ENCODE data around the gene CGA. TPM values are rescaled to one million over a fixed set of nuclear protein-coding genes. Genes with fewer than 3 reads are reported as not detected.

The CGA gene
- total and polyA plus RNA-seq, 4 donors: not detected

GRCh38 chr6:87075168-87075567 is 19.7 kb downstream of the CGA start:
- no peak for TF ChIP-seq CTCF (IDR thresholded peaks at IDR 0.05; ENCODE audit: control extremely low read depth, extremely low read depth)
- H3K27me3 ChIP-seq (ENCODE audit: control insufficient read depth in 3 of 3, insufficient read depth in 3 of 3, low read length in 2 of 3): no peaks in the 10 kb centered on the region
- ATAC-seq (ENCODE audit: insufficient read depth, low FRiP score) (no peak), DNase-seq (no peak)
- no peaks in the 10 kb centered on the region for H3K9me3 ChIP-seq (ENCODE audit: control insufficient read depth in 4 of 4, insufficient read depth in 3 of 4, low read length in 3 of 4)
- no peak overlapping the region for H3K27ac ChIP-seq (ENCODE audit: low read depth in 1 of 2, low read length in 1 of 2)
- H3K36me3 ChIP-seq (ENCODE audit: control insufficient read depth in 4 of 4, insufficient read depth in 4 of 4, low read length in 4 of 4): no peaks in the 10 kb centered on the region
- H3K4me3 ChIP-seq: no peak overlapping the region
- no peaks in the 10 kb centered on the region for H3K4me1 ChIP-seq (ENCODE audit: control insufficient read depth in 5 of 5, insufficient read depth in 5 of 5, low read length in 5 of 5)
- WGBS, 2 donors: 28 to 75% methylated on average over 2 of the region's 2 CpGs
- no peak overlapping the region for H3K9ac ChIP-seq (ENCODE audit: insufficient read depth in 1 of 2, low read length in 2 of 2)

GRCh38 chr6:87074101-87074621 is 20.7 kb downstream of the CGA start:
- Histone ChIP-seq H3K36me3 (ENCODE audit: control insufficient read depth in 4 of 4, insufficient read depth in 4 of 4, low read length in 4 of 4) (no peaks in the 10 kb centered on the region), H3K4me1 (ENCODE audit: control insufficient read depth in 5 of 5, insufficient read depth in 5 of 5, low read length in 5 of 5) (no peaks in the 10 kb centered on the region), H3K9me3 (ENCODE audit: control insufficient read depth in 4 of 4, insufficient read depth in 3 of 4, low read length in 3 of 4) (no peaks in the 10 kb centered on the region), H3K27ac (ENCODE audit: low read depth in 1 of 2, low read length in 1 of 2) (no peak overlapping the region), H3K27me3 (ENCODE audit: control insufficient read depth in 3 of 3, insufficient read depth in 3 of 3, low read length in 2 of 3) (no peaks in the 10 kb centered on the region), H3K9ac (ENCODE audit: insufficient read depth in 1 of 2, low read length in 2 of 2) (no peak overlapping the region), H3K4me3 (no peak overlapping the region)
- ATAC-seq (ENCODE audit: insufficient read depth, low FRiP score) (no peak), DNase-seq (peak; percentile 27 to 57 (median 39))
- WGBS, 2 donors: 83 to 92% methylated on average over 4 of the region's 4 CpGs
- no peak for TF ChIP-seq CTCF (IDR thresholded peaks at IDR 0.05; ENCODE audit: control extremely low read depth, extremely low read depth)

- WGBS, 2 donors: 72 to 90% methylated on average over 3 of the region's 3 CpGs
- Histone ChIP-seq H3K9me3 (ENCODE audit: control insufficient read depth in 4 of 4, insufficient read depth in 3 of 4, low read length in 3 of 4) (no peaks in the 10 kb centered on the region), H3K36me3 (ENCODE audit: control insufficient read depth in 4 of 4, insufficient read depth in 4 of 4, low read length in 4 of 4) (no peaks in the 10 kb centered on the region), H3K4me3 (no peak overlapping the region), H3K27ac (ENCODE audit: low read depth in 1 of 2, low read length in 1 of 2) (no peak overlapping the region), H3K9ac (ENCODE audit: insufficient read depth in 1 of 2, low read length in 2 of 2) (no peak overlapping the region), H3K4me1 (ENCODE audit: control insufficient read depth in 5 of 5, insufficient read depth in 5 of 5, low read length in 5 of 5) (no peaks in the 10 kb centered on the region), H3K27me3 (ENCODE audit: control insufficient read depth in 3 of 3, insufficient read depth in 3 of 3, low read length in 2 of 3) (no peaks in the 10 kb centered on the region)
- no peak for DNase-seq
- no peak for ATAC-seq (ENCODE audit: insufficient read depth, low FRiP score)
- no peak for TF ChIP-seq CTCF (IDR thresholded peaks at IDR 0.05; ENCODE audit: control extremely low read depth, extremely low read depth)
Observed at GRCh38 chr6:87071683-87072082, 23.2 kb downstream of the CGA start.

GRCh38 chr6:87070741-87071140 is 24.2 kb downstream of the CGA start:
- Histone ChIP-seq H3K27me3 (ENCODE audit: control insufficient read depth in 3 of 3, insufficient read depth in 3 of 3, low read length in 2 of 3) (no peaks in the 10 kb centered on the region), H3K36me3 (ENCODE audit: control insufficient read depth in 4 of 4, insufficient read depth in 4 of 4, low read length in 4 of 4) (no peaks in the 10 kb centered on the region), H3K9me3 (ENCODE audit: control insufficient read depth in 4 of 4, insufficient read depth in 3 of 4, low read length in 3 of 4) (no peaks in the 10 kb centered on the region), H3K4me3 (no peak overlapping the region), H3K4me1 (ENCODE audit: control insufficient read depth in 5 of 5, insufficient read depth in 5 of 5, low read length in 5 of 5) (no peaks in the 10 kb centered on the region), H3K27ac (ENCODE audit: low read depth in 1 of 2, low read length in 1 of 2) (no peak overlapping the region), H3K9ac (ENCODE audit: insufficient read depth in 1 of 2, low read length in 2 of 2) (no peak overlapping the region)
- TF ChIP-seq CTCF (IDR thresholded peaks at IDR 0.05; ENCODE audit: control extremely low read depth, extremely low read depth): no peak
- 65 to 68% methylated on average over 2 of the region's 2 CpGs for WGBS, 2 donors
- DNase-seq: no peak
- no peak for ATAC-seq (ENCODE audit: insufficient read depth, low FRiP score)
